22Rv1 (cell line): ENCODE measurements around the gene PLAU.
"Not testable (repeated sequence)": the region's sequence is repeated elsewhere in the genome, so short reads cannot be mapped to it uniquely, and the experiment has no call there.

ENCODE experiments used
- H3K27ac ChIP-seq: fragments of 450-650 bp; 2 replicates; pipeline ENCODE4 v1.5.1; 2017
- CTCF ChIP-seq: fragments of 450-650 bp; IDR thresholded peaks from 2 replicates; pipeline ENCODE4 v1.5.1; 2017; ENCODE audit warnings: mild to moderate bottlenecking
- ZFX ChIP-seq: fragments of 450-650 bp; IDR thresholded peaks from 2 replicates; pipeline ENCODE4 v1.6.1; 2017; ENCODE audit warnings: antibody characterized with exemption, borderline replicate concordance

PLAU gene

GRCh38 chr10:73926152-73926764 is 15.3 kb downstream of the PLAU start:
- TF ChIP-seq CTCF (no peak), ZFX (no peak)
- H3K27ac ChIP-seq = no peak overlapping the region

GRCh38 chr10:73930630-73931327 is 19.8 kb downstream of the PLAU start:
- H3K27ac ChIP-seq = not testable (repeated sequence)

GRCh38 chr10:73931767-73932619 is 21.1 kb downstream of the PLAU start:
- no peak overlapping the region for H3K27ac ChIP-seq
- TF ChIP-seq ZFX (no peak), CTCF (no peak)

- no peak for TF ChIP-seq ZFX
- TF ChIP-seq CTCF = no peak
- no peak overlapping the region for H3K27ac ChIP-seq
Measured at GRCh38 chr10:73932620-73933112, 21.7 kb downstream of the PLAU start.

- TF ChIP-seq ZFX = no peak
- TF ChIP-seq CTCF = no peak
- no peak overlapping the region for H3K27ac ChIP-seq
Measured at GRCh38 chr10:73934074-73934473, 23.1 kb downstream of the PLAU start.

GRCh38 chr10:73935895-73936294 is 25.0 kb downstream of the PLAU start:
- TF ChIP-seq CTCF (no peak), ZFX (no peak)
- H3K27ac ChIP-seq = no peak overlapping the region

- TF ChIP-seq CTCF = no peak
- TF ChIP-seq ZFX = no peak
- H3K27ac ChIP-seq = no peak overlapping the region
Measured at GRCh38 chr10:73937333-73938043, 26.6 kb downstream of the PLAU start.
